MG63 (cell line): Measurements from ENCODE around the gene ABCC12. TPM values are rescaled to one million over a fixed set of nuclear protein-coding genes. Genes with fewer than 3 reads are reported as not detected.
A peak's percentile ranks its signal among the peaks of the same experiment; 100 is the strongest.

ENCODE experiments used
- DNase-seq: peaks from one replicate; pipeline ENCODE4 v3.0.0-alpha.2; 2020
- H3K27me3 ChIP-seq: fragments of 250-450 bp; sonication (Bioruptor Pico); 2 replicates; pipeline ENCODE4 v1.5.1; 2020; ENCODE audit warnings: mild to moderate bottlenecking, moderate library complexity
- H3K36me3 ChIP-seq: fragments of 250-450 bp; sonication (Bioruptor Pico); 2 replicates; pipeline ENCODE4 v1.5.1; 2020; ENCODE audit warnings: mild to moderate bottlenecking, moderate library complexity
- H3K4me3 ChIP-seq: fragments of 250-450 bp; sonication (Bioruptor Pico); 2 replicates; pipeline ENCODE4 v1.5.1; 2020; ENCODE audit warnings: mild to moderate bottlenecking, moderate library complexity
- H3K9me3 ChIP-seq: fragments of 250-450 bp; sonication (Bioruptor Pico); 2 replicates; pipeline ENCODE4 v1.5.1; 2020; ENCODE audit warnings: mild to moderate bottlenecking, moderate library complexity
- total RNA-seq: library from RNA; depleted of rRNA; stranded (reverse); fragments of >200 nt; shearing (Covaris generic); gene quantifications from 2 replicates; pipeline ENCODE4 v1.2.3, GENCODE V29; 2014; ENCODE audit warnings: low replicate concordance

The ABCC12 gene
- total RNA-seq, 1 experiment from 2014 or later = not detected

DNA sequence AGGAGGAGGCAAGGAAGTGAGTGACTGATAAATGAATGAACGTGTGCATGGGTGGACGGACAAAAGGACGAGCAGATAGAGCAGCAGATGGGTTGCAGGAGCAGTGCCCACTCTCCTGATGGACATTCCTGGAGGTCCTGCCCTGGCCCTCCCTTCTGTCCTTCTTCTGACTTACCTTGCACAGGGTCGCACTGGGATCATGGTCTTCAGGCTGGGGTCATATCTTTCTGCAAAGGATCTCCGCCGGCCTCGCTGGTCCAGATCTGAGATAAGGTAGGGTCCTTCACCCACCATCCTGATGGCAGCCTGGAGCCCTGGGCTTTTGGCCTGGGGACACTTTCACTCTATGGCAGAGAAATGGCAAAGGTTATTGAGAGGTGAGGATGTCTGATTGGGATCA lies 9.7 kb downstream of the ABCC12 start:
- H3K9me3 ChIP-seq = no peaks in the 10 kb centered on the region
- no peaks in the 10 kb centered on the region for H3K27me3 ChIP-seq
- H3K4me3 ChIP-seq = no peak overlapping the region
- no peaks in the 10 kb centered on the region for H3K36me3 ChIP-seq
- no peak for DNase-seq

GRCh38 chr16:48143812-48144368 lies 11.9 kb downstream of the ABCC12 start:
- no peak for DNase-seq
- Histone ChIP-seq H3K27me3 (no peaks in the 10 kb centered on the region), H3K36me3 (no peaks in the 10 kb centered on the region), H3K9me3 (no peaks in the 10 kb centered on the region), H3K4me3 (no peak overlapping the region)

DNA sequence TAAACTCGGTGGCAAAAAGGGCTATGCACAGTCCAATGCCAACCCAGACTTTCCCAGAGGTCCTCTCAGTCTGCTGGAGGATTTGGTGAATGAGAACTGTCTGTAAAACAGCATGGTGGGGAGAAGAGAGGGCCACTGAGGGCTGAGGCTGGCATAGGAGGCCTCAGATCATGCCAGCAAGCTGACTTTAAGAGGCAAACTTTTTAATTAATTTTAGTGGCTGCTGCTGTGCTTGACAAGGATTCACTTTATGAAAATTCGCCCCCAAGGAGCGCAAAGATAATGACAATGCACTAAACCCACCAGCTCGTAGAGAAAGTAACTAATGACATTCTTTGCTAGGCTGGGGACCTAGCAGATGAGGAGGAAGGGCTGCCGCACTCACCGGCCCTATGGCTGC lies 15.0 kb downstream of the ABCC12 start:
- DNase-seq = no peak
- Histone ChIP-seq H3K4me3 (no peak overlapping the region), H3K9me3 (no peaks in the 10 kb centered on the region), H3K27me3 (no peaks in the 10 kb centered on the region), H3K36me3 (no peaks in the 10 kb centered on the region)

GRCh38 chr16:48139517-48139916 lies 16.3 kb downstream of the ABCC12 start:
- Histone ChIP-seq H3K36me3 (no peaks in the 10 kb centered on the region), H3K27me3 (no peaks in the 10 kb centered on the region), H3K4me3 (no peak overlapping the region), H3K9me3 (no peaks in the 10 kb centered on the region)
- DNase-seq = no peak

DNA sequence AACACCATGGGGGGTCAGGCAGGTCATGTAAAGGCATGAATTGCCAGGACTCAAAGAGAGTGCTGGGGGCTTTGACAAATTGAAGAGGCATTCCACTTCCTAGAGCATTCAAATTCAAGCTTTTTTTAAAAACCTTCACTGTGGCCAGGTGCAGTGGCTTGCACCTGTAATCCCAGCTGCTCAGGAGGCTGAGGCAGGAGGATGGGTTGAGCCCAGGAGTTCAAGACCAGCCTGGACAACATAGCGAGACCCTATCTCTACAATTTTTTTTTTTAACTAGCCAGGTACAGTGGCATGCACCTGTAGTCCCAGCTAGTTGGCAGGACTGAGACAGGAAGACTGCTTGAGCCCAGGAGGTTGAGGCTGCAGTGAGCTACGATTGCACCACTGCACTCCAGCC lies 17.2 kb downstream of the ABCC12 start:
- no peak overlapping the region for H3K4me3 ChIP-seq
- no peak for DNase-seq
- no peaks in the 10 kb centered on the region for H3K9me3 ChIP-seq
- no peaks in the 10 kb centered on the region for H3K36me3 ChIP-seq
- H3K27me3 ChIP-seq = no peaks in the 10 kb centered on the region

DNA sequence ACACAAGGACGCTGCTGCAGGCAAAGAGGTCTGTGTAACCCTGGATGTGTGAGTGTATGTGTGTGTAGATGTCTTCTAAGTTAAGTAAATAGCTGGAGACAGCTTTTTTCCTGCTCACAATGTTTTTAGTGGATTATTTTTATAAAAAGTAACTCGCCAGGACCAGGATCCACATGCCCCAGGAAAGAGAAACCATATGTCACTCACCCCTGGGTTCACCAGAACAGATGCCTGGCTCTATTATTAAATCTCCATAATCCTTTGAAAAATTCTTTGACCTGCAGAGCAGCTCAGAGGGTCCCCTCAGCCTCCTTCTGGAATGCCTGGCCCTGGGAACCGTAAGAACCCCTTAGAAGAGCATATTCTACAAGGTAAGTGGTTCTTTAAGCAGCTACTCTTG lies 18.0 kb downstream of the ABCC12 start:
- Histone ChIP-seq H3K4me3 (no peak overlapping the region), H3K36me3 (no peaks in the 10 kb centered on the region), H3K27me3 (no peaks in the 10 kb centered on the region), H3K9me3 (no peaks in the 10 kb centered on the region)
- DNase-seq = no peak

- H3K27me3 ChIP-seq = no peaks in the 10 kb centered on the region
- no peaks in the 10 kb centered on the region for H3K9me3 ChIP-seq
- H3K36me3 ChIP-seq = no peaks in the 10 kb centered on the region
- DNase-seq = peak; percentile 23
- no peak overlapping the region for H3K4me3 ChIP-seq
Observed at GRCh38 chr16:48136547-48137360, 19.0 kb downstream of the ABCC12 start.

DNA sequence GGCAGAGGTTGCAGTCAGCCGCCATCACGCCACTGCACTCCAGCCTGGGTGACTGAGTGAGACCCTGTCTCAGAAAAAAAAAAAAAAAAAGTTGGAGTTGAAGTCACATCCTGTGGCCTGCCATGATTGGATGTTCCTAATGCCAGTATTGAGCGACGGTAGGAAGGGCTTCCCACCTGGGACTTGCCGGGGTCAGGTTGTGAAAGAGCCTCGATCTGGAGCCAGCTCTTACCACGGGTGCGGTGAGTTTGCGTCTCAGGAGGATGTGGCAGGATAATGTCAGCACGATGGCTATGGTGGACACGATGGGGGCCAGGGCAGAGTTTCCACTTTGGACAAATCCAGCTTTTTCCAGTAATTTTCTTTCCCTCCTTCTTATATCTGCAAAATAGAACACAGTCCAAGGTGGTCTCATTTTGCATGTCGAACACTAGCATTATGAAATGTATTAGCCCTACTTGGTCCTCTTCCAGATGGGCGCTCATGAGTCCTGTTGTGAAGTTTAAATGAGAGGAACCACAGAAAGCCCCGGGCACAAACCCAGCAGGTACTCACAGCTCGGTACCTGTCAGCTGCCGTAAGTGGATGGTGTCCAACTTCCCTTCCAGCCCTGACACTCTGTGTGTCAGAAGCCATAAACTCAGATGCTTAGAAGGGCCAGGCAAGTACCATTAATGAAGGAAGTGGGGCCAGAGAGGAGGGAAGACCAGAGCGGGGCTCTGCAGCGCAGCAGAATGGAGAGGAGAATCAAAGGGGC lies 22.2 kb downstream of the ABCC12 start:
- Histone ChIP-seq H3K36me3 (no peaks in the 10 kb centered on the region), H3K27me3 (no peaks in the 10 kb centered on the region), H3K4me3 (no peak overlapping the region), H3K9me3 (no peaks in the 10 kb centered on the region)
- DNase-seq = no peak

DNA sequence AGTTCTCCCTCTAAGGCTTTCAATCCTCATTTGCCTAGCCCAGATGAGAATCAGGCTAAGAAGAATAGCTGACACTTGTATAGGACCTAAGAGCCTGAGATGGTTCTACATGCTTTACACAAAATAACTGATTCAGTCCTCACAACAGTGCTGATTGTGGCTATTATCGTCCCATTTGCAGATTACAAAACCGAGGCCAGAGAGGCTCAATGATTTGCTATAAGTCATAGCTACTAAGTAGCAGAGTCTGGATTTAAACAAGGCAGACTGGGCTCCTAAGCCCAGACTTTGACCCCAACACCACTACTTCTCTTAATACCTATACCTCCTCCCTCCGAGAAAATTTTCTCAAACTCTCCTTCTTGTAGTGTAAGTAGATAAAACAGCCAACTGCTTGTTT lies 23.1 kb downstream of the ABCC12 start:
- Histone ChIP-seq H3K9me3 (no peaks in the 10 kb centered on the region), H3K27me3 (no peaks in the 10 kb centered on the region), H3K4me3 (no peak overlapping the region), H3K36me3 (no peaks in the 10 kb centered on the region)
- DNase-seq = no peak

DNA sequence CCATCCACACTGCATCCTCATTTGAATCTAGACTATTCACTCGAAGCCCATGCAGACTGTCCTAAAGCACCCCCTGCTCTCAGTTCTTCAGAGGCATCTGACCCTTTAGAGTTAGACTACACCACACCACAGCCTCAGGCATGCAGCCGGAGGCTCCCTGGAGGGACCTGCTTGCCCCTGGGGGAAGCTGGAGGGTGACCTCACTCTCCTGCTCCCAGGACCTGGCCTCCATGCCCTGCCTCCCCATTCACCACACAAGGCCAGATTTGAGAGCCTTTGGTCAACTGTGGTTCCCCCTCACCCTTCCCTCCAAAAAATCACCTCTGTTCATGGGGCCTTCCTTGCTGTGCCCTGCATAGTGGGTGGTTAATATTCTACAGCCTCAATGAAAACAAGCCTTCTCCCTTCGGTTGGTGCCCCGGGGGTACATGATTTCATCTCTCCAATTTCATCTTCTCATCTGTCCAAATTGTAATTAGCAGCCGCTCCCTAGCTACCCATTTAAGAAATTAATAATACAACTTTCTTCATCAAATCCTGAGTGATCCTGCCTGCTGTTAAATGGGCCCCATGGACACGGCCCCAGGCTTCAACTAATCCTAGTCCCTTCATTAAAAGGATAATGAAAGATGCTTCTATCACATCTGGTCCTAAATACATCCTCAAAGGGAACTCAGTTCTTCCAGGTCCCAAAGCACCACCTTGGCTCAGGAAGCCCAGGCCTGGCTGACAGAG lies 24.4 kb downstream of the ABCC12 start:
- no peaks in the 10 kb centered on the region for H3K27me3 ChIP-seq
- no peaks in the 10 kb centered on the region for H3K36me3 ChIP-seq
- DNase-seq = no peak
- no peak overlapping the region for H3K4me3 ChIP-seq
- no peaks in the 10 kb centered on the region for H3K9me3 ChIP-seq

DNA sequence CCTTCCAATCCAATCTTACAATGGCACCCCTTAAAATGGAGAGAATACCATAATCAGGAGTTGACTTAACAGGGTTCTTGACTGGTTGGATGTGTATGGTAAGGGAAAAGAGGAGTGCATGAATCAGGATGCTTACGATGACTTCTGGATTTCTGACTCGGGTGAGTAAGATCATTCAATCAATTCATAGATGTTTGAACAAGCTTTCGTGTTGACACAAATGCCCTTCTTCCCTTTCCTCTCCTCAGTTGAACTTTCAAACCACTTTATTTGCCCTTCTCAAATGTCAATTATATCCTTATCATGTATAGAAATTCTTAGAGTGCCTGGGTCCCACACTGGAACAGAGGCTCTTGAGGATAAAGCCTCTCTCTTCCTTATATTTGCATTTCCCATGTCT lies 25.9 kb downstream of the ABCC12 start:
- Histone ChIP-seq H3K9me3 (no peaks in the 10 kb centered on the region), H3K27me3 (no peaks in the 10 kb centered on the region), H3K36me3 (no peaks in the 10 kb centered on the region), H3K4me3 (no peak overlapping the region)
- DNase-seq = no peak

GRCh38 chr16:48128769-48129168 lies 27.0 kb downstream of the ABCC12 start:
- no peak for DNase-seq
- no peak overlapping the region for H3K4me3 ChIP-seq
- H3K27me3 ChIP-seq = no peaks in the 10 kb centered on the region
- H3K9me3 ChIP-seq = no peaks in the 10 kb centered on the region
- no peaks in the 10 kb centered on the region for H3K36me3 ChIP-seq

GRCh38 chr16:48126801-48127644 lies 28.8 kb downstream of the ABCC12 start:
- Histone ChIP-seq H3K4me3 (no peak overlapping the region), H3K36me3 (no peaks in the 10 kb centered on the region)

GRCh38 chr16:48125888-48126287 lies 29.9 kb downstream of the ABCC12 start:
- Histone ChIP-seq H3K27me3 (no peaks in the 10 kb centered on the region), H3K36me3 (no peaks in the 10 kb centered on the region), H3K4me3 (no peak overlapping the region), H3K9me3 (no peaks in the 10 kb centered on the region)
- DNase-seq = no peak

More at GRCh38 chr16:48126801-48127644, 28.8 kb downstream of the ABCC12 start:
- peak; percentile 87 for DNase-seq
- no peaks in the 10 kb centered on the region for H3K9me3 ChIP-seq
- H3K27me3 ChIP-seq = no peaks in the 10 kb centered on the region

- H3K36me3 ChIP-seq = no peaks in the 10 kb centered on the region
- DNase-seq = no peak
- no peaks in the 10 kb centered on the region for H3K27me3 ChIP-seq
- H3K9me3 ChIP-seq = no peaks in the 10 kb centered on the region
- no peak overlapping the region for H3K4me3 ChIP-seq
Observed at GRCh38 chr16:48124266-48124665, 31.5 kb downstream of the ABCC12 start.

DNA sequence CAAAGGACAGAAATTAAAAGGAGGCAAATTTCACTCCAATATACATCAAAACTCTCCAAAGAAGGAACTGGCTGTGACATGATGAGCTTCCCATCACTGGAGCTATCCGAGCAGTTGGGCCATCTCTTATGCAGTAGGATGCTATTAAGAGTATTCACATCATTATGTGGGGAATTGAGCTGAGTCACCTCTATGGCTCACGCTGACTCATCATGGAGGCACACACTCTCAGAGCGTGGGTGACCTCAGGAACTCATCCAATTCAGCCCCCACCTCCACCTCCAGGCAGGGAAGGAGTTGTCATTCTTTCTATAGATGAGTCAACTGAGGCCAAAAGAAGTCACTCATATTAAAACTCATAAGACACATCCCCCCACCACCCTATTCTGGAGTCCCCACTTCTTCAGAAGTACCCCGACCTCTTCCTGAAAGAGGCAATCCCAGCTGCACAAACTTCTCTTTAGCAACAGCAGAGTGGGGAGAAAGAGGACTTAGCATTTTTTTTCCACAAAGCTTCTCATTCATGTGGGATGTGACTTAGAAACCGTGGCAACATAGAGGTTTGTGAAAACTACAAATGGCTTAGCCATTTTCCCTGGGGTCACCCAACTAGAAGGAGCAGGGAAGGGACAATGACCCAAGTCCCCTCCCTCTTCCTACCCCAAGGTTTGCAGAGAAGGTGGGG lies 32.5 kb downstream of the ABCC12 start:
- Histone ChIP-seq H3K9me3 (no peaks in the 10 kb centered on the region), H3K4me3 (no peak overlapping the region), H3K27me3 (no peaks in the 10 kb centered on the region), H3K36me3 (no peaks in the 10 kb centered on the region)
- peak; percentile 92 for DNase-seq
